GM10266 (cell line): ENCODE data around the gene KCNS3.

ENCODE experiments used
- DNase-seq: peaks from one replicate; pipeline ENCODE4 v3.0.0; 2012; ENCODE audit errors: extremely low spot score
- CTCF ChIP-seq: IDR thresholded peaks from 2 replicates; pipeline ENCODE4 v1.5.1; 2012; ENCODE audit warnings: mild to moderate bottlenecking, low read depth; ENCODE audit not compliant: control insufficient read depth, insufficient read depth; ENCODE audit errors: missing control alignments

Gene KCNS3

DNA sequence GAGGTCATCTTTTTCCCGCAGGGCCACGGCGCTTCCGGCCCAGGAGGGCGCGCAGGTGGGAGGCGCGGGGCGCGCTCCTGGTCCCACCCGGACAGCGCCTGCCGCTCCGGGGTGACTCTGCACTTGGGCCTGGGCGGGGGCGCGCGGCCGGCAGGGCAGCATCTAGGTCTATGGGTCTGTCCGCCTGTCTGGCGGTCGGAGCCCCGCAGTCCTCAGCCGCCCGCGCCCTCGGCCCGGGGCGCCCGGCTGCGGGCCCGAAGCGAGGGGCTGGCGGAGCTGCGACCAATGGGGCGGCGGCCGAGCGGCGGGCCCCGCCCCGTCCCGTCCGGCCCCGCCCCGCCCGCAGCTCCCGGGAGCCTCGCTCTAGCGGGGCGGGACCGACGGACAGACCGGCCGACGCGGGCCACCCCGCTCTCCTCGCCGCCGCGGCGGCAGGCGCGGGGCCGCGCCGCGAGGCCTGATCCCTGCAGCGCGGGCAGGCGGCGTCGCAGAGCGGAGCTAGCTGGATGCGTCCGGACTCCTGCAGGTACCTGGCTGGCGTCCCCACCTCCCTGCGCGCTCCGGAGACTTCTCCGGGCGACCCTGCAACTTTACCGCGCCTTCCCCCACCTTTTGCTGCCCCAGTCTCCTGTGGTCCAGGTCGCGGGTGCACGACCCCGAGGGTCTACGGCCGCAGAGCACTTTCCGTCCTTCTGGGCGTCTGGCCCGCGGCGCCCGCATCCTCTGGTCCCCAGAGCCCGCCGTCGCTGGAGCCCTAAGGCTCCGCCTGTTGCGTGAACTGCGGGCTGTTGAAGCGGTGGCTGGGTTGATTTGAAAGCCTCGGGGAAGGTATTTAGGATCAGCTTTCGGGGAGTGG, at the start of gene KCNS3:
Gene KCNS3 (plus strand): TSS at position 387 of the 856 bp plus-strand sequence. CDS start 52,342 bp downstream, outside the sequence.
- TF ChIP-seq CTCF = no peak
- peak; percentile 75 for DNase-seq

DNA sequence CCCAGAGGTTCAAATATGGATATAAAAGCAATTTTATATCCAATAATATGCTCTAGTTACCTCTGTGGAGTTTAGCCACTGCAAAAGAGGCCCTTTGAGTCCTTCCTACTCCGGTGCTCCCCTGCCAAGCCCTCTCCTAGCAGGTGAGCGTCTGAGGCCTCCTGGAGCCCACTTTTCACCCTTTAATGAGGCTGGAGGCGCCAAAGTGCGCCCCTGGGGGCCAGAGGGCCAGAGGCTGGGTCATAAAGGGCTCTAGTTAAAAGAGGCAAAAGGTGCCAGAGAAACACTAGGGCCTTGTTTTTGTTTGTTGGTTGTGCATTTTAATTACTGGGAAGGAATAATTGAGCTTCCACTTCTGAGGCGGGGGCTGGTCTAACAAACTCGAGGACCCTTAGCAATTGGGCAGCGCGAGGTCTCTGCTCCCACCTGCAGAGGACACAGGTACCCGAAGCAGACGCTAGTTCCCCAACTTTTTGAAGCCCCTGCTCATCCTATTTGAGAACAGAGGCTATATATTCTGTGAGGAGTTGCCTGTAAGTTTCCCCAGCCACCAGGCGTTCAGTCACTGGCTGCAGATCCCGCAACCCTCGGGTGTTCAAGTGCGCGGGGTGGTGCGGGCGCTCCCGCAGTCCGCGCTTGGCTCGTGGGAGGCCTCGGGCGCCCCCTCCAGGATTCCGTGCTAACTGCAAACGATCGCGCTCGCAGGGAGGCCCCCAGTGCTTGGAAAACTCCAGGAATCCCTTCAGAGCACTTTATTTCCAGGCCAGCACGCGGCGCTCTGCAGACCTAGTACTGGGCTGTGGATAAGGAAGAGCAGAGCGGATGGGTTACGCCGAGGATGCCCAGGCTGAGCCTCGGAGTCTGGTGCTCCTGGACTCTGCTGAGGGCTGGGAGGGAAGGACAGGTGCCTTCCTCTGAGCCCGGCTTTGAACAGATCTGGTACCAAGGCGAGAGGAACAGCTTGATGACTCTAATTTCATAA, 48.1 kb upstream of the KCNS3 start:
- peak; percentile 88 for TF ChIP-seq CTCF
- peak; percentile 61 for DNase-seq

- no peak for TF ChIP-seq CTCF
- no peak for DNase-seq
Observed at GRCh38 chr2:17835516-17835915, 43.0 kb upstream of the KCNS3 start.

DNA sequence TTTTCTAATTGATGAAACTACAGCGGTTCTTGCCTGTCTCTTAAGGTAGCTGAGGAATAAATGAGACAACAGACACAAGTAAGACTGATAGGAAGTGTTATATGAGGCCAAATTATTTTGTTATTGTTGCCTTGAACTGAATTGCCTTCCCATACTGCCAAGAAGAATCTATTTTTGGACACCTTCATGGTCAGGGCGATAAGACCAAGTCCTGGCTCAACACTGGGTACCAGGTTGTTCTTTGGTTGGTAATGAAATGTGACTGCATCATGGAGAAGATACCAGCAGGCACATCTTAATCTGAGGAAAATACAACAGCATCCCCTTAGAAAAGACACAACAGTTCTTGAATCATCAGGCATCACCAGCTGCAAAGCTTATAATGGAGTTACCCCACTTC, 38.5 kb upstream of the KCNS3 start:
- no peak for DNase-seq
- TF ChIP-seq CTCF = no peak

DNA sequence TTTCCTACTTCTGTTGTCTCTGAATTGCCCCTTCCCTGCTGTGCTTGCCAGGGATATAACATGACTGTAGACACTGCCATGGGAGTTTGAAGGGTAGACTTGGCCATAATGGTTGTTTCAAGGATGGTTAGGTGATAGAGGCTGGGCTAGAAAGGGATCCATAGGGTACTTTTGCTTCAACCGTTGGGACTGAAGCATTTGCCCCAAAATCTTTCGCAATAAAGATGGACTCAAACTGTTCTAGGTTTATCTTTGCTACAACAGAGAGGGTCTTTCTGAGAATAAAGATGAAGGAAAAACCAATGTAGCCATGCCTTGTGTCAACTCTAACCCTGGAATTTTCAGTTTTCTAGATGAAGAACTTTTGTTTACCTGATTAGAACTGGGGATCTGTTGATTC, 35.0 kb upstream of the KCNS3 start:
- no peak for DNase-seq
- TF ChIP-seq CTCF = no peak

- no peak for TF ChIP-seq CTCF
Observed at GRCh38 chr2:17845806-17846205, 32.7 kb upstream of the KCNS3 start.

More at GRCh38 chr2:17845806-17846205, 32.7 kb upstream of the KCNS3 start:
- DNase-seq = no peak
